ENCODE results near the gene PPA1.

Gene PPA1

GRCh38 chr10:70192326-70192968 lies 40.8 kb downstream of the PPA1 start:
- Histone ChIP-seq H3K79me2 (ENCODE audit: insufficient read depth, low read length) (no peaks in the 10 kb centered on the region), H3K36me3 (ENCODE audit: insufficient read depth, low read length) (peaks cover 7% of the 10 kb centered on the region; the same call in 1 of the 2 replicates), H3K4me3 (ENCODE audit: low read depth in 1 of 2, low read length in 2 of 2) (no peak overlapping the region), H3K27me3 (ENCODE audit: insufficient read depth, low read length, poor library complexity) (no peaks in the 10 kb centered on the region), H4K20me1 (ENCODE audit: insufficient read depth, low read length) (peaks cover 2% of the 10 kb centered on the region; the same call in 1 of the 2 replicates), H3K9ac (ENCODE audit: low read depth, low read length) (no peak overlapping the region), H2AFZ (ENCODE audit: low read depth, low read length) (no peak overlapping the region), H3K4me2 (ENCODE audit: insufficient read depth, low read length) (no peak overlapping the region), H3K9me3 (ENCODE audit: insufficient read depth, low read length, severe bottlenecking) (no peaks in the 10 kb centered on the region), H3K27ac (ENCODE audit: low read length) (no peak overlapping the region), H3K4me1 (ENCODE audit: insufficient read depth, low read length) (no peaks in the 10 kb centered on the region)
- ATAC-seq (ENCODE audit: insufficient read depth, low read depth), result no peak
- TF ChIP-seq EZH2 (IDR thresholded peaks at IDR 0.05; ENCODE audit: borderline replicate concordance, low read depth, low read length, severe bottlenecking) (no peak), CTCF (IDR thresholded peaks at IDR 0.05; ENCODE audit: borderline replicate concordance, extremely low read depth, low read length, poor library complexity, severe bottlenecking) (no peak)
- DNase-seq, result no peak

- Histone ChIP-seq H3K27me3 (ENCODE audit: insufficient read depth, low read length, poor library complexity) (no peaks in the 10 kb centered on the region), H3K79me2 (ENCODE audit: insufficient read depth, low read length) (no peaks in the 10 kb centered on the region), H3K27ac (ENCODE audit: low read length) (no peak overlapping the region), H3K9me3 (ENCODE audit: insufficient read depth, low read length, severe bottlenecking) (no peaks in the 10 kb centered on the region), H3K36me3 (ENCODE audit: insufficient read depth, low read length) (peaks cover 3% of the 10 kb centered on the region; the same call in 1 of the 2 replicates), H3K9ac (ENCODE audit: low read depth, low read length) (no peak overlapping the region), H2AFZ (ENCODE audit: low read depth, low read length) (no peak overlapping the region), H3K4me3 (ENCODE audit: low read depth in 1 of 2, low read length in 2 of 2) (no peak overlapping the region), H3K4me1 (ENCODE audit: insufficient read depth, low read length) (no peaks in the 10 kb centered on the region), H4K20me1 (ENCODE audit: insufficient read depth, low read length) (peaks cover 2% of the 10 kb centered on the region; the same call in 1 of the 2 replicates), H3K4me2 (ENCODE audit: insufficient read depth, low read length) (no peak overlapping the region)
- DNase-seq (no peak), ATAC-seq (ENCODE audit: insufficient read depth, low read depth) (no peak)
- TF ChIP-seq EZH2 (IDR thresholded peaks at IDR 0.05; ENCODE audit: borderline replicate concordance, low read depth, low read length, severe bottlenecking) (no peak), CTCF (IDR thresholded peaks at IDR 0.05; ENCODE audit: borderline replicate concordance, extremely low read depth, low read length, poor library complexity, severe bottlenecking) (no peak)
Measured at GRCh38 chr10:70191972-70192305, 41.3 kb downstream of the PPA1 start.

GRCh38 chr10:70191161-70191971 lies 41.9 kb downstream of the PPA1 start:
- Histone ChIP-seq H3K9me3 (ENCODE audit: insufficient read depth, low read length, severe bottlenecking) (no peaks in the 10 kb centered on the region), H3K79me2 (ENCODE audit: insufficient read depth, low read length) (no peaks in the 10 kb centered on the region), H2AFZ (ENCODE audit: low read depth, low read length) (no peak overlapping the region), H3K27ac (ENCODE audit: low read length) (no peak overlapping the region), H3K4me1 (ENCODE audit: insufficient read depth, low read length) (no peaks in the 10 kb centered on the region), H4K20me1 (ENCODE audit: insufficient read depth, low read length) (no peaks in the 10 kb centered on the region), H3K9ac (ENCODE audit: low read depth, low read length) (no peak overlapping the region), H3K4me2 (ENCODE audit: insufficient read depth, low read length) (no peak overlapping the region), H3K27me3 (ENCODE audit: insufficient read depth, low read length, poor library complexity) (no peaks in the 10 kb centered on the region), H3K36me3 (ENCODE audit: insufficient read depth, low read length) (no peaks in the 10 kb centered on the region), H3K4me3 (ENCODE audit: low read depth in 1 of 2, low read length in 2 of 2) (no peak overlapping the region)
- TF ChIP-seq EZH2 (IDR thresholded peaks at IDR 0.05; ENCODE audit: borderline replicate concordance, low read depth, low read length, severe bottlenecking) (no peak), CTCF (IDR thresholded peaks at IDR 0.05; ENCODE audit: borderline replicate concordance, extremely low read depth, low read length, poor library complexity, severe bottlenecking) (no peak)
- ATAC-seq (ENCODE audit: insufficient read depth, low read depth) (no peak), DNase-seq (no peak)
